Right renal pelvis (tissue), 4 donors: ENCODE results near the gene RFC5. TPM values are rescaled to one million over a fixed set of nuclear protein-coding genes. Genes with fewer than 3 reads are reported as not detected.
"Not testable (repeated sequence)": the region's sequence is repeated elsewhere in the genome, so short reads cannot be mapped to it uniquely, and the experiment has no call there.

Source experiments
- DNase-seq, 4 donors: peaks; one replicate each; pipeline ENCODE4 v3.0.0-alpha.2; 2013; ENCODE audit warnings: low read depth in 4 of 4, low spot score in 3 of 4, missing footprints in 1 of 4
- polyA plus RNA-seq, 4 donors: library from polyadenylated mRNA; unstranded; fragments of 120-200 nt; gene quantifications; one replicate each; pipeline ENCODE4 v1.2.1, GENCODE V29; 2013; ENCODE audit not compliant: insufficient read length in 4 of 4

Gene RFC5
- polyA plus RNA-seq = 10 to 100 TPM; 32.2 to 40.4 (median 36.1) TPM

- peak; percentile 95 to 97 (median 96) for DNase-seq
Measured at GRCh38 chr12:118016424-118017264, at the start of gene RFC5. Gene RFC5, plus strand, starts transcription at chr12:118016703. Its CDS starts 125 bp downstream, at chr12:118016828.

DNA sequence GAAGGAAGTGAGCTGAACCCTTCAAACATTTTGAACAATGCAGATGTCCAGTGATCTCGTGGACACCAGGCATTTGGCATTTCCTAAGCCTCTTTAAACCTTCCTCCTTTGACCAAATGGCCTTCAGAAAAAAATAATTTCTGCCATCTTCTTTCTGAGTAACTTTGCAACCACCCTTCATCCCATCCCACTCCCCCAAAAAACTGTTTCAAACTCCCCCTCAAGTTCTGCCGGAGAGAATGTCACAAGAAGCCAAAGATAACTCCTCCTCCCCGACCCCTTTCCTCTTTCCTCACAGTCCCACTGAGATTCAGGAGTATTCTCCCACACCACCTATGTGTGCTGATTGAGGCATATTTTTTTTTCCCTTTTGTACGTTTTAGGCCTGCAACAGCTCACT is 49.5 kb upstream of the RFC5 start:
- DNase-seq = no peak

DNA sequence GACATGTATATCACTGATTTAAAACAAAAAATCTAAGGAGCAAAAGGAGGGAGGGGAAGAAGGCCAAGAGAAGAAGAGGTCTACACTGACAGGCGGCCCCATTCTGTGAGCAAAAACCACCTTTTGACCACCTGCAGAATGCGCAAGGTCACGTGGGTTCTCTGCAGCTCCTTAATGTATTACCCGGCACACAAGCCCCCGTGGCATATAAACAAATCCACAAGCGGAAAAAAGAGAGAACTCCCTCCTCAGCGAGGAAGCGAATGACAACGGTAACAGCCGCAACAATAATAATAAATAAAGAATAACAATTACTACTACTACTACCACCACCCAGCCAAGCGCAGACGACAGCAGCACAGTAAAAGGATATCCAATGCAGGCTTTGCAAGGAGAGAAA is 49.0 kb upstream of the RFC5 start:
- no peak for DNase-seq

- no peak for DNase-seq
Measured at GRCh38 chr12:117968151-117968789, 48.2 kb upstream of the RFC5 start.

DNA sequence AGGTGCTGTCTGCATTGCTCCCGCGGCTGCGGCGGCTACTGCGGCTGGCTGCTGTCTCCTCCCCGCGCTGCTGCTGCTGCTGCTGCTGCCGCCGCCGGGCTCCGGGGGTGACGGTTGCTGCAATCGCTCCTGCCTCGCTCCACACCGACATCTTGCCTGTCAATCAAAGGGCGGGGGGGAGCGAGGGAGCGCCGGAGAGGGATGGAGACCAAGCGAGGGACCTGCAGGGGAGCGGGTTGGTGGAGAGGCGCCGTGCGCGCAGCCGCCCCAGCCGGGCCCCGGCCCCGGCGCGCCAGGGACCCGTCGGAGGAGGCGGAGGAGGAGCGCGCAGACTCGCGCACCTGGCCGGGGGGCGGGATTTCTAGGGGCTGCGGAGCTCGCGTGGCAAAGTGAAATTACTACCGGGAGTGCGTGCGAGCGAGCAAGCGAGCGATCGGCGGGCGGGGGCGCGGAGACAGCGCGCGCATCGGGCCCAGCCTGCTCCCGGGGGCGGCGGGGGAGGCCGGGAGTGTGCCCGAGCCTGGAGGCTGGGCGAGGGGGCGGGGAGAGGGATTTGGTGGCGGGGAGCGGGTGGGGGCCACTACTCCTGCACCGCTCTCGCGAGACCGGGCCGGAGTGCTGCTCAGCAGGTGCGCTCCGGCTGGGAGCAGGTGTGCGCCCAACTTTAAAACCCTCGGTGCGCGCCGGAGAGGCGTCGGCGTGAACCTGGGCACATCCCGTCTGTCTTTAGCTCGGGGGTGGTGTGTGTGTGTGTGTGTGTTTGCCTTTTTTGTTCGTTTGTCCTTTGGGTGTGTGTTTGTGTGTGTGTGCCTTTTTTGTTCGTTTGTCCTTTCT is 47.5 kb upstream of the RFC5 start, which contains the start of gene KSR2:
TSS of gene KSR2 (minus strand) at position 165 of the 834 bp plus-strand sequence. CDS start 735 bp downstream, outside the sequence.
- peak; percentile 53 to 58 (median 54) for DNase-seq

- no peak for DNase-seq
Measured at GRCh38 chr12:117970334-117970733, 46.2 kb upstream of the RFC5 start.

DNA sequence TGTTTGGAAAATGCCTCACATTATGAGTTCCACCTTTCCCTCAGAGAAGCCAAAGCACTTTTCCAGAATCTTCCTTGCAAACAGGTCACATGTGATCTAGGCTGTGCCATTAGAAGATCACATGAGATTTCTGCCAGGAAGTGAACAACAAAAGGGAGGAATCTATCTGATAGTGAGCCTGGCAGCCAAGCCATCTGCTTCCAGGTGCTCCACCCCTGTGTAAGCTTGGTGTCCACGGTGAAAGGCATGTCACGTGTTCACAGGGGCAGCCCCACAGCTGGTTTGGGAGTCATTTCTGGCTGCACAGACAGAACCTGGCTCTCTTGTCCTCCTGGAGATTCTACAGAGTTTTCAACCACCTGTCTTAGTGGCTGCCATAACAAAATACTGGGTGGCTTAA is 44.2 kb upstream of the RFC5 start:
- no peak for DNase-seq

- no peak for DNase-seq
Measured at GRCh38 chr12:117975006-117975405, 41.5 kb upstream of the RFC5 start.

GRCh38 chr12:117977373-117977772 is 39.1 kb upstream of the RFC5 start:
- DNase-seq = no peak

- no peak for DNase-seq
Measured at GRCh38 chr12:117980616-117981015, 35.9 kb upstream of the RFC5 start.

- no peak for DNase-seq
Measured at GRCh38 chr12:117981267-117981666, 35.2 kb upstream of the RFC5 start.

DNA sequence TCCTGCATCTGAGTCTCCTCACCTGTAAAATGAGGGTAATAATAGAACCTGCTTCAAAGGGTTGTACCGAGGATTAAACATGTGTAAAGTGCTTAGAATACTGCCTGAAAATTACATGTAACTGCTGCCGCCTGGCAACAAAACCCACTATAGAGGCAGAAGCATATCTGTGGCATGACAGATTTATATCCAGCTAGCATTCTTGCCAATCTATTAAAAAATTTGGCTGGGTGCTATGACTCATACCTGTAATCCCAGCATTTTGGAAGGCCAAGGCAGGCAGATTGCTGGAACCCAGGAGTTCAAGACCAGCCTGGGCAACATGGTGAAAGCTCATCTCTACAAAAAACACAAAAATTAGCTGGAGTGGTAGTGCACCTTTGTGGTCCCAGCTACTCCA is 31.3 kb upstream of the RFC5 start:
- no peak for DNase-seq

- DNase-seq = no peak
Measured at GRCh38 chr12:117986705-117987469, 29.6 kb upstream of the RFC5 start.

GRCh38 chr12:117994551-117995438 is 21.7 kb upstream of the RFC5 start:
- DNase-seq = no peak

- DNase-seq = no peak
Measured at GRCh38 chr12:117998719-117999118, 17.8 kb upstream of the RFC5 start.

GRCh38 chr12:117999806-118000205 is 16.7 kb upstream of the RFC5 start:
- not testable (repeated sequence) for DNase-seq

- no peak for DNase-seq
Measured at GRCh38 chr12:118010903-118011302, 5.6 kb upstream of the RFC5 start.

GRCh38 chr12:118011377-118011776 is 5.1 kb upstream of the RFC5 start:
- no peak for DNase-seq

DNA sequence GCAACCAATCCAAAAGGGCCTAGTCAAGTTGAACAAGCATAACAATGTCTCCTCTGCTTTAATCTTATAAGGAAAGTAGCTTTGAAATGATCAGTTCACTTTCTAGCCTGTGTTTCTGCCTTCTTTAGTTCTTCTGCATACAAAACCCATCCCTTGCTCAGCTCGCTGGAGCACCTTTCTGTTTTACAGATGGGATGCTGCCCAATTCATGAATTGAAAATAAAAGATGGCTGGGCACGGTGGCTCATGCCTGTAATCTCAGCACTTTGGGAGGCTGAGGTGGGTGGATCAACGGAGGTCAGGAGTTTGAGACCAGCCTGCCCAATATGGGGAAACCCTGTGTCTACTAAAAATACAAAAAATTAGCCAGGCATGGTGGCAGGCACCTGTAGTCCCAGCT is 4.5 kb upstream of the RFC5 start:
- no peak for DNase-seq
